Endothelial cell of umbilical vein (primary cell): Measurements from ENCODE around the gene ACAA2. TPM values are rescaled to one million over a fixed set of nuclear protein-coding genes. Genes with fewer than 3 reads are reported as not detected.

Source experiments
- BruUV-seq: library from RNA; stranded (reverse); fragments of 400-500 nt; replicated peaks from 2 replicates; lab custom pipeline; 2021; lab: Mats Ljungman, UMichigan
- CTCF ChIA-PET: fragments of 300-600, 350-600 bp; sonication (Branson Sonifier 250); formaldehyde crosslinking; loops from one replicate; lab custom pipeline; 2021; ENCODE audit warnings: antibody characterized with exemption, inconsistent platforms; lab: Charles Lee
- POLR2A ChIA-PET: fragments of 300-600, 350-600 bp; sonication (Branson Sonifier 250); formaldehyde crosslinking; loops from one replicate; lab custom pipeline; 2021; ENCODE audit warnings: antibody characterized with exemption, inconsistent platforms; lab: Charles Lee
- DNase-seq: peaks from one replicate; pipeline ENCODE4 v3.0.0-alpha.2; 2011; ENCODE audit warnings: low read depth, low spot score
- FAIRE-seq: peaks from 2 replicates; lab custom pipeline; 2011; peaks lifted over from hg19 to GRCh38; lab: Jason Lieb, UNC
- H2AFZ ChIP-seq: 2 replicates; pipeline ENCODE4 v1.6.0; 2012; ENCODE audit warnings: low read depth, low read length, control low read depth, inconsistent platforms
- H3K27ac ChIP-seq: 2 replicates; pipeline ENCODE4 v1.5.1; 2011; ENCODE audit warnings: low read depth, mild to moderate bottlenecking, control low read depth, low read length, moderate library complexity; ENCODE audit not compliant: insufficient read depth
- H3K27me3 ChIP-seq, 2 experiments: 2 replicates each; pipeline versions ENCODE4 v1.6.0 to v1.6.1; 2011; ENCODE audit warnings: low read length in 2 of 2, mixed read lengths in 1 of 2; ENCODE audit not compliant: control insufficient read depth in 2 of 2, insufficient read depth in 2 of 2
- H3K36me3 ChIP-seq, 2 experiments: 2 replicates in 1 of 2; 3 replicates in 1 of 2; pipeline ENCODE4 v1.5.1; 2011; ENCODE audit warnings: low read length in 2 of 2, mild to moderate bottlenecking in 1 of 2, moderate library complexity in 1 of 2; ENCODE audit not compliant: control insufficient read depth in 2 of 2, insufficient read depth in 2 of 2; ENCODE audit errors: extremely low read depth in 1 of 2
- H3K4me1 ChIP-seq: 3 replicates; pipeline ENCODE4 v1.5.1; 2011; ENCODE audit warnings: mild to moderate bottlenecking, low read length; ENCODE audit not compliant: control insufficient read depth, insufficient read depth; ENCODE audit errors: extremely low read depth
- H3K4me2 ChIP-seq: 2 replicates; pipeline ENCODE4 v1.6.1; 2011; ENCODE audit warnings: low read length, control low read depth, mixed read lengths; ENCODE audit not compliant: insufficient read depth
- H3K4me3 ChIP-seq, 3 experiments: fragments of 200-600 bp in 1 of 3; sonication (generic), shearing (Covaris generic) in 1 of 3; replicated peaks in 1 of 3; 2 replicates each; pipeline ENCODE4 v1.5.1; 2011 to 2016; ENCODE audit warnings: control low read depth in 3 of 3, low read length in 3 of 3, mild to moderate bottlenecking in 2 of 3, inconsistent platforms in 1 of 3, low read depth in 1 of 3, moderate library complexity in 1 of 3; ENCODE audit not compliant: insufficient read depth in 1 of 3
- H3K79me2 ChIP-seq: 2 replicates; pipeline ENCODE4 v1.6.0; 2012; ENCODE audit warnings: low read length, inconsistent platforms; ENCODE audit not compliant: control insufficient read depth, insufficient read depth
- H3K9ac ChIP-seq: replicated peaks from 2 replicates; pipeline ENCODE3; 2011; ENCODE audit warnings: low read length, control low read depth; ENCODE audit not compliant: insufficient read depth; ENCODE audit errors: extremely low read depth
- H3K9me1 ChIP-seq: replicated peaks from 3 replicates; pipeline ENCODE4 v1.6.0; 2011; ENCODE audit warnings: mild to moderate bottlenecking, low read length; ENCODE audit not compliant: control insufficient read depth, insufficient read depth; ENCODE audit errors: extremely low read depth
- H3K9me3 ChIP-seq: replicated peaks from 2 replicates; pipeline ENCODE4 v1.5.1; 2012; ENCODE audit warnings: low read length, inconsistent platforms; ENCODE audit not compliant: control insufficient read depth, insufficient read depth
- H4K20me1 ChIP-seq: replicated peaks from 2 replicates; pipeline ENCODE3; 2011; ENCODE audit warnings: mild to moderate bottlenecking, low read length; ENCODE audit not compliant: control insufficient read depth, insufficient read depth; ENCODE audit errors: extremely low read depth
- CTCF ChIP-seq, 2 donors: IDR thresholded peaks; 1 replicate in 1 of 2; 2 replicates in 1 of 2; pipeline ENCODE4 v1.5.1; 2011; ENCODE audit warnings: low read length in 2 of 2, mild to moderate bottlenecking in 2 of 2, moderate library complexity in 2 of 2, control low read depth in 1 of 2, inconsistent platforms in 1 of 2, low read depth in 1 of 2; ENCODE audit not compliant: insufficient read depth in 1 of 2; ENCODE audit errors: extremely low read depth in 1 of 2
- EZH2 ChIP-seq: IDR thresholded peaks from 2 replicates; pipeline ENCODE4 v1.6.1; 2012; ENCODE audit warnings: borderline replicate concordance, low read depth, mild to moderate bottlenecking, moderate library complexity, low read length, inconsistent platforms; ENCODE audit not compliant: severe bottlenecking
- FOS ChIP-seq: IDR thresholded peaks from 2 replicates; pipeline ENCODE4 v1.6.1; 2011; ENCODE audit warnings: mild to moderate bottlenecking, low read length, moderate library complexity, borderline replicate concordance; ENCODE audit not compliant: insufficient read depth
- GATA2 ChIP-seq: IDR thresholded peaks from 2 replicates; pipeline ENCODE4 v1.7.0; 2011; ENCODE audit warnings: low read depth, mild to moderate bottlenecking, moderate library complexity, mixed read lengths, low read length; ENCODE audit not compliant: insufficient read length, insufficient read depth
- JUN ChIP-seq: IDR thresholded peaks from 2 replicates; pipeline ENCODE4 v1.6.1; 2011; ENCODE audit warnings: borderline replicate concordance, low read depth; ENCODE audit not compliant: insufficient read length, insufficient read depth
- MAX ChIP-seq: IDR thresholded peaks from 2 replicates; pipeline ENCODE4 v1.6.1; 2011; ENCODE audit not compliant: insufficient read depth, insufficient read length
- MYC ChIP-seq: IDR thresholded peaks from one replicate; pipeline ENCODE4 v1.6.1; 2011; ENCODE audit warnings: mild to moderate bottlenecking, low read depth, low read length
- POLR2A ChIP-seq: IDR thresholded peaks from 2 replicates; pipeline ENCODE4 v1.6.1; 2012; ENCODE audit warnings: low read depth, mild to moderate bottlenecking, control low read depth, low read length
- POLR2AphosphoS5 ChIP-seq: IDR thresholded peaks from 2 replicates; pipeline ENCODE4 v1.6.1; 2012; ENCODE audit warnings: low read depth, mild to moderate bottlenecking, control low read depth, low read length, moderate library complexity; ENCODE audit not compliant: insufficient read depth
- dilution Hi-C: fragments of 300-500 bp; cut with MboI; formaldehyde crosslinking; loops from one replicate; pipeline ENCODE4 v1.15.0; 2019; ENCODE audit warnings: low sequenced_read_pairs; ENCODE audit not compliant: extremely low pct_ligation_motif_present
- intact Hi-C: fragments of 100-400 bp; cut with micrococcal nuclease; formaldehyde crosslinking; loops from one replicate; pipeline ENCODE4 v1.10.0; 2022
- polyA plus RNA-seq, 4 experiments: library from polyadenylated mRNA; depleted of rRNA in 3 of 4; stranded (reverse) in 3 of 4; unstranded in 1 of 4; fragments of >200 nt; gene quantifications; 2 replicates each; pipeline versions ENCODE4 v1.2.1 to v1.2.3, GENCODE V29; 2011 to 2012; ENCODE audit warnings: missing spikeins in 1 of 4
- total RNA-seq: library from RNA; stranded (reverse); gene quantifications from 2 replicates; pipeline ENCODE4 v1.2.3, GENCODE V29; 2021

ACAA2 gene
- total and polyA plus RNA-seq, 2 donors (not counting 3 experiments of a cell fraction or from before 2014, with no cell fraction given), result 18.6 to 44.9 TPM

GRCh38 chr18:49846361-49846662 lies 33.0 kb upstream of the ACAA2 start:
- H3K4me1 ChIP-seq, result peaks cover 13% of the 10 kb centered on the region
- DNase-seq, result no peak
- dilution Hi-C loops, result no loop called here

More at GRCh38 chr18:49846361-49846662, 33.0 kb upstream of the ACAA2 start:
- FAIRE-seq, result no peak
- Histone ChIP-seq H3K79me2 (no peaks in the 10 kb centered on the region), H3K27me3 (no peaks in the 10 kb centered on the region), H3K9me1 (no peaks in the 10 kb centered on the region), H3K9me3 (no peaks in the 10 kb centered on the region), H3K9ac (no peak overlapping the region), H4K20me1 (no peaks in the 10 kb centered on the region), H3K27ac (no peak overlapping the region), H3K4me2 (no peak overlapping the region), H3K4me3 (no peak overlapping the region), H3K36me3 (no peaks in the 10 kb centered on the region), H2AFZ (no peak overlapping the region)
- no TSS peak for BruUV-seq
- CTCF ChIA-PET, result interaction anchor here (1.4 to 2.4 kb wide), 2 partner anchors 12 to 336 kb away, joined by 6 to 10 read pairs; no protein-coding TSS in a partner anchor
- intact Hi-C loops, result no loop called here
- POLR2A ChIA-PET, result no interaction called here
- TF ChIP-seq MAX, result no peak
- TF ChIP-seq MYC, result no peak
- no peak for TF ChIP-seq CTCF (IDR thresholded peaks at IDR 0.05; ENCODE audit: extremely low read depth in 1 of 2, insufficient read depth in 1 of 2, low read depth in 1 of 2, low read length in 2 of 2)
- no peak for TF ChIP-seq EZH2
- no peak for TF ChIP-seq GATA2
- no peak for TF ChIP-seq POLR2A
- no peak for TF ChIP-seq POLR2AphosphoS5
- no peak for TF ChIP-seq FOS
- no peak for TF ChIP-seq JUN
